ENCODE measurements around the gene NYNRIN.

NYNRIN gene

GRCh38 chr14:24426150-24426911 is 27.5 kb downstream of the NYNRIN start:
- H3K4me3 ChIP-seq (ENCODE audit: low read depth, low read length) = no peak overlapping the region
- no peak for TF ChIP-seq CTCF (IDR thresholded peaks at IDR 0.05; ENCODE audit: low read depth, low read length)

- TF ChIP-seq CTCF (IDR thresholded peaks at IDR 0.05; ENCODE audit: low read depth, low read length) = no peak
Observed at GRCh38 chr14:24426912-24427536, 28.2 kb downstream of the NYNRIN start.

GRCh38 chr14:24427537-24428508 is 29.0 kb downstream of the NYNRIN start:
- no peak overlapping the region for H3K4me3 ChIP-seq (ENCODE audit: low read depth, low read length)
- no peak for TF ChIP-seq CTCF (IDR thresholded peaks at IDR 0.05; ENCODE audit: low read depth, low read length)

More at GRCh38 chr14:24426912-24427536, 28.2 kb downstream of the NYNRIN start:
- H3K4me3 ChIP-seq (ENCODE audit: low read depth, low read length) = no peak overlapping the region

DNA sequence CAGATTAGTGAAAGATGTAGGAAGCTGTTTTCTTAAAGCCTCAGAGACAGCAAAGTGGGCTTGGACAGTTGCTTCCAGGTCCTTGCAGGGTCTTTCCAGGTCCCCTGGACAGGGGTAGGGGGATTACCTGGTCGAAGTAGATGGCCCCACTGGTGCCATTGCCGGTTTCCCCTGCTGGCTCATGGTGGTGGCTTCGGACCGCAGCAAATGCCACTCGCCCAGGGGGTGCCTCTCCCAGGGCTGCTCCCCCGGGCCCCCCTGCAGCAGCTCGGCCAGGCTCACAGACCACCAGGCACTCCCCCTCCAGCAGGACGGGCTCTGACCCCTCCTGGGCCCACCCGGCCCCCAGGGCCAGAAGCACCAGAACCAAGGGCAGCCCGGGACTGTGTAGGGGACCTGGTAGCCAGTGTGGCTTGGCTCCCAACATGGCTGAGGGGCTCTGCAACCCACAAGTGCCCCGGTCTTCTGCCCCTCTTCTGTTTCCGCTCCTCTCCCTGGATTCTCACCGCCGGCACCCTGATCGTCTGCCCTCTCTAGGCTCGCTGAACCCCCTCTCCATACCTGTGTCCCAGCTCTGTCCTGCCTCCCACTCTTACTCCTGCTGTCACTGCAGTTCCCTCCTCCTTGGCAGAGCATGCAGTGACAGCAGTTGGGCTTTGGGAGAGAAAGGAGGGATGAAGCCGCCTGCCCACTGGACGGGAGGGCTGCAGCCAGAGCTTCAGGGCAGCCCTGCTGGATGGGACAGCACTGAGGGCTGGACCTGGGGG is 30.0 kb downstream of the NYNRIN start:
- H3K4me3 ChIP-seq (ENCODE audit: low read depth, low read length) = peak overlapping the region; percentile 73
- TF ChIP-seq CTCF (IDR thresholded peaks at IDR 0.05; ENCODE audit: low read depth, low read length) = no peak

DNA sequence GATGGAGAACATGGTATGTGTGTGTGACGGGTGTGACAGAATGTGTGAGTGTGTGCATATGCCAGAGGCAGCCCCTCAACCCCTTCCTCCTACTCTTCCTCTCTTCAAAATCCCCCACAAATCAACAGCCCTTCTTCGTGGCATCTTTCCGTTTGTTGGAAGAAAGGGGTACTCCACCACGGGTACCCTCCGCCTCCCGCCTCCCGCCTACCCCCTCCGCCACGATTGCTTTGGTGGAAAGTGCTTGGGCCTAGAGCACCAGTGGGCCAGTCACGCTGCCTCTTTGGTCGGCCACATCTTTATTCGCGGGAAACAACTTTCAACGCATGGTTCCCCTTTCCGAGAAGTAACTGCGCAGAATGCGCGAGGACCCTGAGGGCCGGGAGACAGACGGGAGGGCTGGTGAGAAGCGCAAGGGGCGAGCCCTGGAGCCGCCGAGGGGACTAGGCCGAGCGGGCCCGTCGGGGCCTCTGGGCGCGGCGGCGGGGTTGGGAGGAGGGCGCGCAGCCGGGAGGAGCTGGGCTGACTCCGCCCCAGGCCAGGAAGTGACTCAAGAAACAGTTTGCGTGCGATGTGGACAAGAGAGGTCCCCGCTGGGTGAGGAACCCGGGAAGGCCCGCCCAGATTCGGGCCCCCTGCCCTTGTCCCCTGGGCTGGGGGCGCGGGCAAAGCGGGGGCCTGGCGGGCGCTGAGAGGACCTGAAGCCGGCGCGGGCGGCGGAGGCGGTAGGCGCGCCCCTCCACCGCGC is 30.8 kb downstream of the NYNRIN start, which contains the start of the genes CBLN3 and KHNYN:
TSS of gene CBLN3 (minus strand) at position 274 of the 748 bp plus-strand sequence. CDS start 614 bp downstream, outside the sequence.
TSS of gene KHNYN (plus strand) at position 560 of the 748 bp plus-strand sequence. CDS start 777 bp downstream, outside the sequence.
- TF ChIP-seq CTCF (IDR thresholded peaks at IDR 0.05; ENCODE audit: low read depth, low read length) = no peak

GRCh38 chr14:24430143-24430681 is 31.4 kb downstream of the NYNRIN start:
- peak overlapping the region; percentile 73 for H3K4me3 ChIP-seq (ENCODE audit: low read depth, low read length)
- TF ChIP-seq CTCF (IDR thresholded peaks at IDR 0.05; ENCODE audit: low read depth, low read length) = no peak

More for the DNA sequence above, 30.8 kb downstream of the NYNRIN start, which contains the start of the genes CBLN3 and KHNYN:
- H3K4me3 ChIP-seq (ENCODE audit: low read depth, low read length) = peak within 1 kb of the TSS; percentile 73
